ENCODE data around the gene BGN. TPM values are rescaled to one million over a fixed set of nuclear protein-coding genes. Genes with fewer than 3 reads are reported as not detected.
A peak's percentile ranks its signal among the peaks of the same experiment; 100 is the strongest.

BGN gene
- total and polyA plus RNA-seq, 8 donors = 6.2 to 64.3 (median 16.2) TPM

- Histone ChIP-seq H3K9me3 (no peaks in the 10 kb centered on the region), H3K27ac (no peak overlapping the region), H3K36me3 (no peaks in the 10 kb centered on the region), H3K27me3 (peaks cover 0 to 17% (median 7%) of the 10 kb centered on the region in 3 donors), H3K4me3 (no peak overlapping the region), H3K4me1 (no peaks in the 10 kb centered on the region)
- DNase-seq = peak in 1 of 2 donors; percentile 47
- TF ChIP-seq EP300 (IDR thresholded peaks at IDR 0.05) (no peak), CTCF (IDR thresholded peaks at IDR 0.05) (no peak), POLR2A (IDR thresholded peaks at IDR 0.05) (no peak), POLR2AphosphoS5 (IDR thresholded peaks at IDR 0.05) (no peak)
- intact Hi-C loops (cut with DNase I; ENCODE audit: low total_unique reads) = no loop called here
- WGBS, 5 donors = 27 to 80% (median 63%) methylated on average over 3 to 25 of the region's 26 CpGs
Observed at GRCh38 chrX:153537526-153538295, 42.9 kb downstream of the BGN start.

- Histone ChIP-seq H3K27me3 (peaks cover 0 to 16% (median 7%) of the 10 kb centered on the region in 3 donors), H3K4me3 (no peak overlapping the region), H3K36me3 (no peaks in the 10 kb centered on the region), H3K4me1 (no peaks in the 10 kb centered on the region), H3K27ac (no peak overlapping the region), H3K9me3 (no peaks in the 10 kb centered on the region)
- DNase-seq = peak in 1 of 2 donors; percentile 55
- WGBS, 5 donors = 65 to 78% (median 75%) methylated on average over 5 to 17 of the region's 17 CpGs
- TF ChIP-seq EP300 (IDR thresholded peaks at IDR 0.05) (no peak), POLR2AphosphoS5 (IDR thresholded peaks at IDR 0.05) (no peak), POLR2A (IDR thresholded peaks at IDR 0.05) (no peak), CTCF (IDR thresholded peaks at IDR 0.05) (no peak)
- intact Hi-C loops (cut with DNase I; ENCODE audit: low total_unique reads) = no loop called here
Observed at GRCh38 chrX:153538424-153538823, 43.6 kb downstream of the BGN start.

- intact Hi-C loops (cut with DNase I; ENCODE audit: low total_unique reads) = no loop called here
- Histone ChIP-seq H3K36me3 (no peaks in the 10 kb centered on the region), H3K4me3 (no peak overlapping the region), H3K4me1 (no peaks in the 10 kb centered on the region), H3K27me3 (peaks cover 0 to 11% (median 7%) of the 10 kb centered on the region in 3 donors), H3K9me3 (no peaks in the 10 kb centered on the region), H3K27ac (no peak overlapping the region)
- WGBS, 5 donors = 33 to 59% (median 45%) methylated on average over 9 to 31 of the region's 31 CpGs
- TF ChIP-seq CTCF (IDR thresholded peaks at IDR 0.05) (peak in 5 of 7 experiments; percentile 43 to 76 (median 72)), POLR2AphosphoS5 (IDR thresholded peaks at IDR 0.05) (no peak)
- DNase-seq = peak; percentile 67 to 82
Observed at GRCh38 chrX:153539171-153539978, 44.6 kb downstream of the BGN start.

- Histone ChIP-seq H3K27me3 (peaks cover 0 to 11% (median 7%) of the 10 kb centered on the region in 3 donors), H3K27ac (no peak overlapping the region), H3K4me3 (no peak overlapping the region), H3K36me3 (no peaks in the 10 kb centered on the region), H3K9me3 (no peaks in the 10 kb centered on the region), H3K4me1 (no peaks in the 10 kb centered on the region)
- WGBS, 5 donors = 67 to 85% (median 72%) methylated on average over 4 to 9 of the region's 9 CpGs
- TF ChIP-seq POLR2AphosphoS5 (IDR thresholded peaks at IDR 0.05) (no peak), EP300 (IDR thresholded peaks at IDR 0.05) (no peak), POLR2A (IDR thresholded peaks at IDR 0.05) (no peak), CTCF (IDR thresholded peaks at IDR 0.05) (no peak)
- intact Hi-C loops (cut with DNase I; ENCODE audit: low total_unique reads) = no loop called here
- no peak for DNase-seq
Observed at GRCh38 chrX:153539979-153540358, 45.2 kb downstream of the BGN start.

Data from stomach (tissue), 9 donors.